GM19025 (cell line): Measurements from ENCODE around the gene HOXC9.

Source experiments
- ATAC-seq: cut with Tn5 transposase; IDR thresholded peaks from one replicate; pipeline ENCODE4 v1.9.1; 2021; ENCODE audit warnings: mild to moderate bottlenecking, low read depth, moderate library complexity; ENCODE audit not compliant: unreplicated experiment

HOXC9 gene

DNA sequence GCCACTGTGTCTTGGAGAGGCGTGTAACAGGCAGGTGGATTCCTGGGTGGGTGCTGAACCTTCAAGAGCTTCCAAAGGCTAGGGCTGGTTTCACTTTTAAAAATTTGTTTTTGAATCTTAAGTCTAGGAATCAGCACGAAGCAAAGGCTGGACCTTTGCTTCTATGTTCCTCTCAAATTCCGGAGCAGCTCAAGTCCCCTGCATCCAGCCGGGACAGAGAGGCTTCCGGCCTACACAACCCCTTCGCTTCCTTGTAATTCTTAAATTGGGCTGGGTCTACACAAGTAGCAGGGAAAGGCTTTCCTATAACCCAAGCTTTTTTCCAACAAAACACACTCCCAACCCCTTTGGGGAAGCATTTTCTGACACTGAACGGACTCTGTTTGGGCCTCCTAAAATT, 37.0 kb upstream of the HOXC9 start:
- ATAC-seq = no peak

DNA sequence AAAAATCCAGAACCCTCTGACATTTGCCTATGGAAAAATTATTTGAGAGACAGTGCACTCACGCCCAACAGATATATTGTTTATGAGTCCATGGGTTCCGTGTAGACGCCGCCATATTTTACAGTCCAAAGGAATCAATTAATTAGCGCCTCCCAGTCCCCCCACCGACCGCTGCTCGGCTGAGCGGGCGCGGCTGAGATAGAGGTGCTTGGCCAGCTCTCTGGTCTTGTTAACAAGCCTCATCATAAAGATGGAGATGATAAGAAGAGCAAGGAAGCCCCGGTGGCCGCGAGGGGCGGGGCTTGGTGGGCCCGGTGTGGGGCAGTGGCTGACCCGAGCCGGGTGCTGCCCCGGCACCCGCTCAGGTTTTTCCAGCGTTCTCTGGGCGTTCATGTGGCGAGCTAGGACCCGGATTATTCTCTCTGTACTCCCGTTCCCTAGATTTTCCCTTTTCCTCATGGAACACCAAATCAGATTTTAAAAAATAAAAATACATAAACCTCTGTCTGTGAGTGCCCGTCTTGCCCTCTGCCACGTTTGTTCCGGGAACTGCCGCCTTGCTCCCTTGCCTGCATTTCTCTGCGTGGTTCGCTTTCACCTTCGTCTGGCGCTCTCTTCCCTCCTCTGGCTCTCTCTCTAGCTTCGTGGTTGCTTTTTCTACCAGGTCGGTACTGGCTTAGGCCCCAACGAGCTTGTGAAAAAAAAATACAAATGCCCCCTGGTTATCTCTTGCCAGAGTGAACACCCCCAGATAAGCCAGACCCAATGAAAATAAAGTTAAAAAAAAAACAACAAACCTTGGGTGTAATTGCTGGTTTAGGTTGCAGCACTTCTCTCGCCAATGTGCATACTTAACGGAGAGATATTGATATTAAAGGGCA, 36.3 kb upstream of the HOXC9 start:
- ATAC-seq = no peak

DNA sequence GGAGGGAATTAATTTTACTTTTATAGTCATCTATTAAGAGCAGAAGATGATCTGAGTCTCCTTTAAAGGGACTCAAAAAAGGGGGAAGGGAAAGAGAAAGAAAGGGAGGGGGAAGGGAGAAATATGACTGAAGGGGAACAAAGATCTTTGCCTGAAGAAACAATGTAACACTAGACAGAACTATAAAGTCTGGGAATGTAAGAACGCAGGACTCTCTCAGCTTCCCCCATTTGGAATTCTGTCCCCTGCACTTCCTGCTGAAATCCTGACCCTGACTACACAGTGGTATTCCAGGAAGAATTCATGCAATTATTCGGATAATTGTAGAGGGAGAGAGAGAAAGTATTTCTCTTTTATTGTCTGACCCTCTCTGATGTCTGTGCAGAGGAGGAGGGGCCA, 35.6 kb upstream of the HOXC9 start:
- ATAC-seq = no peak

DNA sequence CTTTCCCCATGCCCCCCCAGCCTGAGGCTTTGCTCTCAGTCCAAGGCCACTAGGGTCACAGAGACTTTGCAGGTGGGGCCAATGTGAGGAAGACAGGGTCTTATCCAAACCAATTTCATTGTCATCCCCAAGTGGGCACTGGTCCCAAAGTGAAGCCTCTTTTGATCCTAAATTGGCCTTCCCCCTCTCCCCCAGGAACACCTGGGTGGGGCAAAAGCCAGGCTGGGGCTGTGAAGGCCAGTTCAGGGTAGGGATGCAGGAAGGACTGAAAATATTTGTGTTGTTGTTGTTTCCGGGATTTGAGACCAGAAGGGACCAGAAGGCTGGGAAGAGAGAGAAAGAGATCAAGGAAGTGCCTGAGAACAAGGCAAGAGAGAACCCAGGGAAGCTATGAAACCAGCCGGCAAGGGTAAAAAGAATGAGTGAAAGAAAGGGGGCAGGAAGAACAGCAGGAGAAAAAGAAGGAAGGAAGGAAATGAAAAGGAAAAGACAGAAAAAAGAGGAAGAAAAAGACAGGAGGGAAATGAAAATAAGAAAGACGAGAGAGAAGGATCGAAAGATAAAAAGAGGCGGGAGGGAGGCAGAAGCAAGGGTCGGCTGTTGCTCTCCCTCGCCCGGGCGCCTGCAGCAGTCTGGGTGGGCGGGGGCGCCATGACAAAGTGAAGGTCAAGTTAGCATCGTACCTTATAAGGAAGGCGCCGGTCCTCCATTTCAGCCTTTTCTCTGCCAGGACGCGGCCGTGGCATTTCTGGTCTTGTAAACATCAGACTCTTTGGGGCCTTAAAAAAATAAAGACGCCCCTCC, 34.5 kb upstream of the HOXC9 start:
- ATAC-seq = no peak

DNA sequence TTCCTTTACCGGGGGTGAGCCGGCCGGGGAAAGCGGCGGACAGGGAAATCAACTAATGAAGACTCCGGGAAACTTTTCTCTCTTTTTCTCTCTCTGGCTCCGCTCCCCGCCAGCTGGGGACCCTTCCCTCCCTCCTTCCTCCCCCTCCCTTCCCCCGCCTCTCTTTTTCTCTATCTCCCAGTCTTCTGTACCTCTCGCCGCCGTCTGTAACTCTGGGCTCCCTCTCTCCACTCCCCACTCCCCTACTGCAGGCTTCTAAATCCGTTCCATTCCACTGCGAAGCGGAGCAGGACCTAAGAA, 33.9 kb upstream of the HOXC9 start:
- ATAC-seq = no peak

DNA sequence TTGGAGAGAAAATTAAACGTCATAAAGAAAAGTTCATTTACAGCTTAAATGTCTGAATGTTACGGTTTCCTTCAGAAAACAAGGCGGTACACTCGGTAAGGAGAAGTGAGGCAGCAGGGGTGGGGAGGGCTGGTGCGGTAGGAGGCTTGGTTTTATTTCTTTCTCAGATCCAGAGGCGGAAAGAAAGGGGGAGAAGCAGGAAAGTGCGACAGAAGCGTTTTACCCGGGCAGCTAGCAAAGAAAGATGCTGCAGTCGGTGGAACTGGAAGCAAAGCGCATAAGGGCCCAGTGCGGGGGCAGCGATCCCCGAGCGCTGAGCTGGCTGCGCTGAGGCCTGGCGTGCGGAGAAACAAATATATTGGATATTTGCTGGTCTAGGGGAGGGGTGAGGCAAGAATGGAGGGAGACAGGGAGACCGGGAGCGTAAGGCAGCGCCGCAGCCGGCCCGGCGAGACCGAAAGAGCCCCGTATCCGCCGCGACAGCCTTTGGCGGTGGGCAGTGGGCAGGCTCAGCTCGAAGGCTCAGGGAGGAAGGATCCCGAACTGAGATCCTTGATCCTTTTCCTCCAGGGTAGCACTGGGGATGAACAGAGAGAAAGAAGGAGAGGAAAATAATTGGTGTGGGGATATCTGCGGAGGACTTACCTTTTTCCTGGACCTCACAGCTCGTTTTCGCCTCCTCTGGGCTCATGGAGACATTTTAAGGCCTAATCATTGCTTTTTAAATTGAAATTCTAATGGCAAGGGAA, 33.4 kb upstream of the HOXC9 start:
- no peak for ATAC-seq

DNA sequence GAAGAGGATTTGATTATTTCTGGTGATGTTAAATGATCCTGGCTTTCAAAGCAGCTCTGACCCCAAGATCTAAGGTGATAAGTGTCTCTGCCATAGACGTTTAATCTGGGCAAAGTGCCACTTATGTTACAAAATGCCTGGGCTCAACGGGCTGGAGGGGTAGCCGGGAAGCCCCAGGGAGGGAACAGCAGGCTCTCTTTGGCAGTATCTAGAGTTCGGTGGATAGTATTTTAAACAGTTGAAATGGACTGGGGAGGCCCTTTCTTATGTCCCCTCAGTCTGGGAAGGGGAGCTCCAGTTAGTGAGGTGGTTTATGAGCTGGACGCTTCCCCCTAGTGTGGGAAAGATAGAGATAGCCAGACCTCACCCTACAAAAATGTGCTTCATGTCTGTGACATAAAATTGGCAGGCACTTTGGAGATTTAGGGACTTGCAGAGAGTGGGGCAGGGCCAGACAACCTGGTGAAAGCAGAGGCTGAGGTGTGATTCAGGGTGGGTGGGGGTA, 32.5 kb upstream of the HOXC9 start:
- no peak for ATAC-seq

DNA sequence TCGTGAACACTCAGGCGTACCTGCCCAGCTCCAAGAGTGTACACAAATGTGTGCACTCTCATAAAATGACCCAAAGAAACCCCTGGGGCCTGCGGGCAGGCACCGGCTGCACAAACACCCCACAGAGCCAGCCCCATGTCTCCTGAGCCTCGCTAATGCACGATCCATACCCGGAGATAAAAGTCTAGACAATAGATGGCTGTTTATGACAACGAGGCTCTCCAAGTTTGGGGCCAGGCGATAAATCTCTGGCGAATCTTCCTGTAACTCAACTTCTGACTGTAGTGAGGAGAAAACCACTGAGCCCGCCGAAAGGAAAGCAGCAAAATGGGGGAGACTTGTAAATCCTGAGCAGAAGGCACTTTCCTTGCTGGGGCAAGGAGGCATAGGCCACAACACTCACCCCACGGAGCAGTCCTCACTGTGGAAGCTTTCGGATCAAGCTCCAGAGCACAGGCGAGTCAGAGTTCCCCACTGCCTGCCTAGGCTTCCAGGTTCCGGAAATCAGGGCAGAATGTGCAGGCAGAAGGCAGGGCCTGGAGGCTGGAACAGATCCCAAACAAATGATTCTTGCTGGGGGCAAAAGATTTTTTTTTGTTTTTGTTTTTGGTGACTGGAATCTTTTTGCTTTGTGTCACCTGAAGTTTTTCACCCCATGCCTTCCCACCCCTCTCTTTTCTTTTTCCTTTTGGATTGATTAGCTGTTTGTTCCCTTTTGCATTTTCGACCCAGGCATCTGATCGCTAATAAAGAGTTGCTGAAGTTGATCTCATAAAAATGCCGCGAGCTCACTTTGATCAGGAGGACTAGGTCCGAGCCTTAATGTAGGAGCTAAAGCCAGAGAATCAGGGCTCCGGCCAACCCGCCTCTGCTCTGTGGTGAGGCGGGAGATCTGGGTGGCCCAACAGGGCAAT, 31.5 kb upstream of the HOXC9 start:
- ATAC-seq = no peak

DNA sequence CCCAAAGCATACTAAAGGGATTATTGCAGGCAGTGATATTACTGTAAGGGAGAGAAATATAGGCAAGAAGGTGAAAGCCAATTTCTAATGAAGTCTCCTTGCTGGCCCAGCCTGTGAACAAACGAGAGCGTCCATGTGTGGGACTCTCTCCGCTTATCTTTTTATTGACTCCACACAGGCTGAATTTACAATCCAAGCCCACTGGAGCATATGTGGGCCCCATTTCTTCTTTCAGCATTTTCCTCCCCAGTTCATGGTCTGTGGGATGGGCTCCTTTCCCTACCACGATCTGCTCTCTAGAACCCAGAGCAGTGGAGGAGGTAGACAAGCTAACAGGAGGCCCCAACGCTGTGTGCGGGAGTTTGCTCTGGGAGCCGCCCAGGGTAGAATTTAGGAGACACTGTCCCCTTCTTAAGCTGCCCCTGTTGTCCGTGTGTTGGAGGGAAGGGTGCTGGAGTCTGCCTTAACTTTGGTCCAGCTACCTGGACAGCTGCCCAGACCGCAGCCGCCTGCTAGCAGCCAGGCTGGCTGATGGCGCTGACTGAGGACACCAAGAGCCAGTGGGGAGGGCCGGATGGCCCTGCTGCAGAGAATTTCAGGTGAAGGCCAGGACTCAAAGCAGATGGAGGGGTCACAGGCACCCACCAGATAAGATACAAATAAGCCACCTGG, 30.2 kb upstream of the HOXC9 start:
- no peak for ATAC-seq

DNA sequence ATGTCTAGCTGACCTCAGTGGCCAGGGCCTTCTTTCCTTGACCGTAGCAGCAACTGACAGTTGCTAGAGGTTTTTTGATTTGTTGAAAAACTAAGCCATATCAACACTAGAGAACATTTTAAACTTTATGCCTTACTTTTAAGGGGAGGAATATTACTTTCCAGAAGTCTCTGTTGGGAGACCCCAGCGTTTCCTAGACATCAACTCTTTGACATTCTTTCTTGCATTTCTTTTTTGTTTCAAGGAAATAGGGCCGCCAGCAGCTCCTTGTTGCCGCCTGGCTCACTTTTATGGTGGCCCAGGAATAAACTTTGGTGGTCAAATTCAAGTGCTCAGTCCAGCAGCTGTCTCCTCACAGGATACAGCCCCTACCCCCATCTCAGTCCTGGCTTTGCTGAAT, 29.5 kb upstream of the HOXC9 start:
- ATAC-seq = no peak

DNA sequence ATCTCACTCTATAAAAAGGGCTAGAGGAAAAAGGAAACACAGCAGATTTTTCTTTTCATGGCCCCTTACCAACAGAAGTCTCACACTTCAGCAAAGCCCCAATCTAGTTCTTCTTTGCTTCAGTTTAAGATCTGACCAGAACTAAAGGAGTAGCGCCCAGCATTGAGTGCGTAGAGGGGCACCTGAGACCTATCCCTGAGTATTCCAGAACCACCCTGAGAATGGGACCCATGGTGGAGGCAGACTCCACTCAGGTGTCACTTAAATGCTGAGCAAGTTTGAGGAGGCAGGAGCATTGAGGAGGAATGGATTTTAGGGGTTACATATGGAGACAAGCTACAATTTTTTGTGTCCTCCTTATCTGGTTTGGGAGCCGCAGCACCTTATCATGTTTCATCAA, 28.8 kb upstream of the HOXC9 start:
- no peak for ATAC-seq

DNA sequence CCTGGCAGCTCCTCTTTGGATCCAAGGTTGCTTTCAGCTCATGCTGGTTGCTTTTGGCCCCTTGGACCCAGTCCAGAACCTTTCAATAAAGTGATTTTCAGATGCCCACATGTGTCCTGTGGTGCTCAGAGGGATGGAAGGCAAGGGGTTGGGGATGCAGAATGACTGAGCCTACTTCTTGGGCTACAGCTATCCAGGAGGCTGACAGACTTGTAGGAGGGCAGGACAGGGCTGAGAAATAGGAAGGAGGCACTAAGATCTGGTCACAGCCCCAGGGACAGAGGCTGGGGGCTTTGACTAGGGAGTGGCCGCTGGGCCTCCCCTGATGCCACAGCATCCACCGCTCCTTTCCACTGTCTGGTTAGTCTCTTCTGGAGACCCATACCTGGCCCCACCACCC, 28.3 kb upstream of the HOXC9 start:
- no peak for ATAC-seq

DNA sequence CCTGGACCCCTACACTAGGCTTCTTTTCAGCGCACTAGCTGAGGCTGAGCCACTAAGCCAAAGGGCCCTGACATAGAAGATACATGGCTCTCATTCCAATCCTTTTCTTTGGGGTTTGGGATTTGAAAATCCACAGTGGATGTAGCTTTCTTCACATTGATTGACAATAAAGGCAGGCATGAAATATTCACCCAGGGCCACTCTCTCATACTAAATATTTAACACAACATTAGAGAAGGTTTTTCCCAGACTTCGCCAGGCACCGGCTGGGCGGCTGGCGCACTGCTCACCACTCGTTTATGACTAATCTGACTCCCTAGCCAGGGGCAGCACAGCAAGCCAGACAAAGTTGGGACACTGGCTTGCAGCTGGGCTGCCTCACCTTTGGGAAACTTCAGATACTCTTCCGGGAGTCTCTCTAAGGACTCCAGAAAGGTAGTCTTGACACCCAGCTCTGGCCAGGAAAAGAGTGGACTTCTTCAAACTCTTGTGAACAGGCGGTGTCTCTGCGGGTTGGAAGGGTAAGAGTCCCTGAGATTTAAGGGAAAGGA, 27.7 kb upstream of the HOXC9 start:
- no peak for ATAC-seq

DNA sequence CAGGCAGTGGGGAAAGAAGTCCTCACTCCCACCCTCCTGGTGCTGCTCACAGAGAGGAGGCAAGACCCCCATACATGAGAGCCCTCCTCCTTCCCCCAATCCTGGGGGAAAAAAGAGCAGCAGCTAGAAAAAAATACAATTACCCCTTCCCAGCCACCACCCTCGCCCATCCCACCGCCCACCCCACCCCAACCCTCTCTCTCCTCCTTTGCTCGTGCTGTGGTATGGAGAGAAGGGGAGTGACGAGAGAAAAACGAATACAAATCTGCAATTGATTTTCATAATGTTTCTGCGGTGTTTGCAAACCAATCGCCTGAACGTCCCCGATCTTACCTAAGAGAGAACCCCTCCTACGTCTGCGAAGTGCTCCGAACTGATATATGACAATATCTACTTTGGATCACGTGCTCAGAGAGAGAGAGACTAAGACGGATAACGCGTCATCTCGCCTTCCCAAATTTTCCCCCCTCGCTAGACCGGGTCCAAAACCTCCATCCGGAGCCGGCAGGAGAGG, 27.2 kb upstream of the HOXC9 start, which contains the start of gene HOXC11:
TSS of gene HOXC11 (plus strand) at position 405 of the 514 bp plus-strand sequence. CDS start 116 bp downstream, outside the sequence.
- no peak for ATAC-seq

DNA sequence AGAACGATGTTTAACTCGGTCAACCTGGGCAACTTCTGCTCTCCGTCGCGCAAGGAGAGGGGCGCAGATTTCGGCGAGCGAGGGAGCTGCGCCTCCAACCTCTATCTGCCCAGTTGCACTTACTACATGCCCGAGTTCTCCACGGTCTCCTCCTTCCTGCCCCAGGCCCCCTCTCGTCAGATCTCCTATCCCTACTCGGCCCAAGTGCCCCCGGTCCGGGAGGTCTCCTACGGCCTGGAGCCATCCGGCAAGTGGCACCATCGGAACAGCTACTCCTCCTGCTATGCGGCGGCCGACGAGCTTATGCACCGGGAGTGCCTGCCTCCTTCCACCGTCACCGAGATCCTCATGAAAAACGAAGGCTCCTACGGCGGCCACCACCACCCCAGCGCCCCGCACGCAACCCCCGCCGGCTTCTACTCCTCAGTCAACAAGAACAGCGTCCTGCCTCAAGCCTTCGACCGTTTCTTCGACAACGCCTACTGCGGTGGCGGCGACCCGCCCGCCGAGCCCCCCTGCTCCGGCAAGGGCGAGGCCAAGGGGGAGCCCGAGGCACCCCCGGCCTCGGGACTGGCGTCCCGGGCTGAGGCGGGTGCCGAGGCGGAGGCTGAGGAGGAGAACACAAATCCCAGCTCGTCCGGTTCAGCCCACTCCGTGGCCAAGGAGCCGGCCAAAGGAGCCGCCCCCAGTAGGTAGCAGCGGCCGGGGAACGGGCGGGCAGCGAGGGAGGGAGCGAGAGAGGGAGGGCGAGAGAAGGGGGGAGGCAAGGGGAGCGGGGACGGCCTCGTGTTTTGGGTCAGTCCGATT, 26.5 kb upstream of the HOXC9 start:
- ATAC-seq = no peak

DNA sequence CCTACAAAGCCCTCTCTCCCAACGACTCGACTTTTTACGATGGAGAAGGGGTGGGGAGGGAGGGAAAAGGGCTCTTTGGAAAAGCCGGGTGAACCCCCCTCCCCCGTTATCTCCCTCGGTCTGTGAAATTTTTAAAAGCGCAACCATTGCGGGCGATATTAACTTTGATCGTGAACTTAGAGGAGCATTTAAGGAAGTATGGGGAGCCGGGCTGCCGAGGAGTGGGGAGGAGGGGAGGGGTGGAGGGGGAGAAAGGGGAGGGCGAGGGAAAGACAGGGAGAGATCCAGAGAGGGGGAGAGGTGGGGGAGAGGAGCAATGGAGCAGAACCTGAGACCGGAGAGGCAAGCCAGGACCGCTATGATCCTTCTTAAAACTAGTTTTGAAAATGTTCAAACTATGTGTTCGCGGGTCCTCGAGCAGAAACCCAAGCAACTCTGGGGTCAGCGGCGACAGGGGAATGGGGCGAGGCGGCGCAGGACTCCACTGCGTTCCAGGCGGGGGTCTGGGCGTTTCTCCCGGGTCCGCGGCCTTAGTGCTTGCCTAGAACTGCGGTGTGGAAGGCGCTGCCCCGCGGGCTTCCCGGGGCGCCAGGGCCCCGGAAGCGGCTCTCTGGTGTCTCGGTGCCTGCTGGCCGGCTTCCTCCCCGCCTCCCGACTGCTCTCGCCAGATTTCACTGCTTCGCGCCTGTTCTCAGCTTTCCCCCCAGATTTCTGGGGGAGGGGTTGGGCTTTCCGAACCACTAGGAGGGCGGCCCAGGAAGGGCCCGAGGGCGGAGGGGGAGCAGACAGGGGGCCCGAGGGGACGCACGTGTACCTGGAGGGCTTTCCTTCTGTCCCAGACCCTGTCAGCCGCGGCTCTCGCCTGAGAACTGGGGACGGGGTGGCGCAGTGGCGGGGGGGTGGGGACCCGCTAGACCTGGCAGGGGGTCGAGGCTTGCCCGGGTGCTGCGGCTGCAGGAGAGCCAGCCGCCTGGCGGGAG, 25.6 kb upstream of the HOXC9 start, which contains the start of gene HOTAIR:
TSS of gene HOTAIR (minus strand) at position 871 of the 980 bp plus-strand sequence.
- ATAC-seq = no peak

DNA sequence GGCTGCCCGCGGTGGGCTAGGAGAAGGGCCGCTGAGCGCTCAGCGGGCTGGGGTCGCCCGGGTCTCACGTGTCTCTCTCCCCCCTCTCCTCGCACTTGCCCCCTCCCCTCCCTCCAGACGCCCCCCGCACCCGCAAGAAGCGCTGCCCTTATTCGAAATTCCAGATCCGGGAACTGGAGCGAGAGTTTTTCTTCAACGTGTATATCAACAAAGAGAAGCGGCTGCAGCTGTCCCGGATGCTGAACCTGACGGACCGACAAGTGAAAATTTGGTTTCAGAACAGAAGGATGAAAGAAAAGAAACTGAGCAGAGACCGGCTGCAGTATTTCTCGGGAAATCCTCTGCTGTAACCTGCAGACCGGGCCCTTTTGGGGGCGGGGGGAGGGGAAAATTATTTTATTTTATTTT, 24.9 kb upstream of the HOXC9 start:
- ATAC-seq = no peak
